Heart left ventricle (tissue), 13 donors: ENCODE measurements around the gene SORCS2.

Experiments
- POLR2A ChIP-seq, 2 donors: fragments of 450-650 bp; IDR thresholded peaks; one replicate each; pipeline ENCODE4 v1.6.1; 2017; ENCODE audit warnings: antibody characterized with exemption in 2 of 2, mild to moderate bottlenecking in 2 of 2, moderate library complexity in 2 of 2
- TF ChIP-seq, protein P1 (sequence below), 12 donors: fragments of 200-600 bp; sonication (generic) in 4 of 12; IDR thresholded peaks; one replicate each; pipeline versions ENCODE4 v1.5.0 to v1.8.0; 2018 to 2022; ENCODE audit warnings: antibody characterized with exemption in 12 of 12, mild to moderate bottlenecking in 5 of 12
- donor health status: ischemic (EF 13 %, LVEDD 7.1; RV severe dilation, severe dysfunction).
- donor health status: DM: no; HTN: yes; CAD: no.
- donor health status: DM: no; HTN: no; CAD: no.
- donor health status: ischemic (EF 25% LVEDD 6.9; RV normal size, moderate dysfunction).
- donor health status: ischemic (EF 25% LVEDD 5.7; RV mildly dilated, moderate dysfunction).
- donor health status: ischemic (EF 35%, LVEDD 5.7; RV mildly dilated, moderate dysfunction).
- donor health status: nonischemic (EF 11% LVEDD 7.7; RV severe dilation, severe dysfunction).
- donor health status: DM: yes; HTN: yes; CAD: no.
- donor health status: PGD.
- donor health status: ischemic (EF 29% LVEDD 5.4; RV normal size, mild dysfunction).
- donor health status: nonischemic (EF 23%, LVEDD 6.1; RV moderate dilation, normal function).

DNA sequence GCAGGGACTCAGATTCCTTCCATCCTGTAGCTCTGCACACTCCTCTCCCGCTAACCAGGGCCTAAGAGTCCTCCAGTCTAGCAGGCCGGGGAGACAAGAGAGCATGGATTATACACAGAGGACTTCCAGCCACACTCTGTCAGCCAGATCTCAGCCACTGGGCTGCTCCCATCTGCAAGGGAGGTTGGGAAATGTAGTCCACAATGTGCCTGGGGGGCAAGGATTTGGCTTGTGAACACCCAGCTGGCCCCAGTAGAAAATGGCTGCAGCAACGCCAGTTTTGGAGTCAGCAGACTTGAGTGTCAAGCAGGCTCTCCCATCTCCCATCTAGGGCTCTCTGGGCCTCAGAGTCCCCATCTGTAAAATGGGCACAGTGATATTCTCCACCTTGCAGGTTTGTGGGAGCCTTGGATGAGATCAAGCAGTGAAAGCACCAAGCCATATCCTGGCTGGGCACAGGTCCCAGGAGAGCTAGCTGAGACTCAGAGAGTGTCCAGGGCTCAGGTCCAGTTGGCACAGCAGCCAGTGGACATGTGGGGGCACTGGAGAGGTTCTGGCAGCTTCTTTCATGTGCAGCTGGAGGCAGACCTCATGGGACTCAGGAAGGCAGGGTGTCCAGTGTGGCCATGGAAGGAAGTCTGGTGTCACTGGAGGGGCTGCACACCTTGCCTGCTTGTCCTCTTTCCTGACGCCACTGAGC, 227.8 kb downstream of the SORCS2 start:
- TF ChIP-seq POLR2A (IDR thresholded peaks at IDR 0.05), result no peak
- TF ChIP-seq, protein P1, sequence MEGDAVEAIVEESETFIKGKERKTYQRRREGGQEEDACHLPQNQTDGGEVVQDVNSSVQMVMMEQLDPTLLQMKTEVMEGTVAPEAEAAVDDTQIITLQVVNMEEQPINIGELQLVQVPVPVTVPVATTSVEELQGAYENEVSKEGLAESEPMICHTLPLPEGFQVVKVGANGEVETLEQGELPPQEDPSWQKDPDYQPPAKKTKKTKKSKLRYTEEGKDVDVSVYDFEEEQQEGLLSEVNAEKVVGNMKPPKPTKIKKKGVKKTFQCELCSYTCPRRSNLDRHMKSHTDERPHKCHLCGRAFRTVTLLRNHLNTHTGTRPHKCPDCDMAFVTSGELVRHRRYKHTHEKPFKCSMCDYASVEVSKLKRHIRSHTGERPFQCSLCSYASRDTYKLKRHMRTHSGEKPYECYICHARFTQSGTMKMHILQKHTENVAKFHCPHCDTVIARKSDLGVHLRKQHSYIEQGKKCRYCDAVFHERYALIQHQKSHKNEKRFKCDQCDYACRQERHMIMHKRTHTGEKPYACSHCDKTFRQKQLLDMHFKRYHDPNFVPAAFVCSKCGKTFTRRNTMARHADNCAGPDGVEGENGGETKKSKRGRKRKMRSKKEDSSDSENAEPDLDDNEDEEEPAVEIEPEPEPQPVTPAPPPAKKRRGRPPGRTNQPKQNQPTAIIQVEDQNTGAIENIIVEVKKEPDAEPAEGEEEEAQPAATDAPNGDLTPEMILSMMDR (IDR thresholded peaks at IDR 0.05), result no peak
